Brain microvascular endothelial cell (primary cell): ENCODE data around the gene KRTAP11-1.

Experiments used
- DNase-seq: peaks from one replicate; pipeline ENCODE4 v3.0.0-alpha.2; 2020
- H3K27ac ChIP-seq: fragments of 250-450 bp; sonication (Bioruptor Pico); 2 replicates; pipeline ENCODE4 v1.5.1; 2020; ENCODE audit warnings: mild to moderate bottlenecking, moderate library complexity
- H3K27me3 ChIP-seq: fragments of 250-450 bp; sonication (Bioruptor Pico); replicated peaks from 2 replicates; pipeline ENCODE4 v1.5.1; 2020; ENCODE audit warnings: mild to moderate bottlenecking
- H3K36me3 ChIP-seq: fragments of 250-450 bp; sonication (Bioruptor Pico); replicated peaks from 2 replicates; pipeline ENCODE4 v1.5.1; 2020; ENCODE audit warnings: mild to moderate bottlenecking
- H3K4me3 ChIP-seq: 2 replicates; pipeline ENCODE4 v1.5.1; 2011; ENCODE audit warnings: low read depth, mild to moderate bottlenecking, control low read depth, low read length, moderate library complexity
- CTCF ChIP-seq: IDR thresholded peaks from 2 replicates; pipeline ENCODE4 v1.5.1; 2011; ENCODE audit warnings: low read depth, mild to moderate bottlenecking, moderate library complexity, low read length, control low read depth, inconsistent platforms; ENCODE audit errors: missing control alignments
- in situ Hi-C: cut with HindIII; loops from 2 replicates; pipeline ENCODE4 v1.10.0; 2017; ENCODE audit warnings: low sequenced_read_pairs, low pct_ligation_motif_present

The KRTAP11-1 gene, protein sequence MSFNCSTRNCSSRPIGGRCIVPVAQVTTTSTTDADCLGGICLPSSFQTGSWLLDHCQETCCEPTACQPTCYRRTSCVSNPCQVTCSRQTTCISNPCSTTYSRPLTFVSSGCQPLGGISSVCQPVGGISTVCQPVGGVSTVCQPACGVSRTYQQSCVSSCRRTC

GRCh38 chr21:30881480-30881879 lies at the start of gene KRTAP11-1:
Gene KRTAP11-1, minus strand, starts transcription at chr21:30881580. Its CDS starts 56 bp downstream, at chr21:30881524.
- Histone ChIP-seq H3K36me3 (no peaks in the 10 kb centered on the region), H3K4me3 (no peak within 1 kb of the TSS), H3K27ac (no peak within 1 kb of the TSS), H3K27me3 (no peaks in the 10 kb centered on the region)
- no peak for TF ChIP-seq CTCF
- in situ Hi-C loops, result no loop called here
- DNase-seq, result no peak

DNA sequence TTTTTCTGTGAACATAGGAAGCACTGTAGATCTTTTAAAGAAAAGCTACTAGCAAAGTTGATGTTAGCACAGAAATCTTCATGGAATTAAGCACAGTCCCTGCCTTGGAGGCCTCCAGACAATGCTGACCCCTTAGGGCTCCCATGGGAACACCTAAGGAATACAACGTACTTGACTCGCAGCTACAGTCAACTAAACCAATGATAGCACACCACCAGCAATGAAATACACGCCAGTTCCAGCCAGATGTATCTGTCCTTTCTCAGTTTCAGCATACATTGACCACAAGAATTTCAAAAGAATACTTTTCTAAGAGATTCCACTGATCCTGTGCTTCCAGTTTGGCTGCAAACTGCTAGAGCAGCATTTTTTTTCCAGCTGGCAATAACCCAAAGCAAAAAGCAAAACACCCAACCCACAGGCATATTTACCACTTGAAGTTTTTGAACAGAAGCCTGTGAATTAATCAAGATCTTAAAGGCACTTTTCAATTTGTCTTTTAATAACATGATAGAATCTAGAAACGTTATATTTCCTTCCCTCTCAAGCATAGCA lies 42.8 kb upstream of the KRTAP11-1 start:
- DNase-seq, result no peak
- in situ Hi-C loops, result no loop called here

DNA sequence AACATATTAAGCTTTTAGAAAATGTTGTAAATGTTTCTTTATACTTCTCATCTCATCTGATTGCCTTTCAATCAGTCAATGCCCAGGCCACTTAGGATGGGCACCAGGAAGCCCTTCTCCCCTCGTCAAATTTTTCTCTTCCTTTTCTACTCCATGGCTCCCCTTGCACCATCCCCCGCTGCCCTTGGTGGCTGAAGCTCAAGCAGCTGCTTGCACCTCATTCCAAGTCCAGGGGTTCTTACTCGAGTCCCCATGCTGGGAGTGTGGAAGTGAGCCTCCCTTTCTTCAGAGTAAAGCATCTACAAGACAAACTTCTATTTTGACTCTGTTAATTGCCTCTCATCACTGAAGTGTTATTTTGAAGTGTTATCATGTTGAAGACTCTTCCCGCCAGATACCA lies 39.7 kb upstream of the KRTAP11-1 start:
- H3K36me3 ChIP-seq, result no peaks in the 10 kb centered on the region
- TF ChIP-seq CTCF, result no peak
- no peak for DNase-seq
- H3K27ac ChIP-seq, result no peak overlapping the region
- no peak overlapping the region for H3K4me3 ChIP-seq
- H3K27me3 ChIP-seq, result no peaks in the 10 kb centered on the region
- in situ Hi-C loops, result no loop called here

More for the DNA sequence above, 42.8 kb upstream of the KRTAP11-1 start:
- Histone ChIP-seq H3K4me3 (no peak overlapping the region), H3K27ac (no peak overlapping the region), H3K36me3 (no peaks in the 10 kb centered on the region), H3K27me3 (no peaks in the 10 kb centered on the region)
- TF ChIP-seq CTCF, result no peak

DNA sequence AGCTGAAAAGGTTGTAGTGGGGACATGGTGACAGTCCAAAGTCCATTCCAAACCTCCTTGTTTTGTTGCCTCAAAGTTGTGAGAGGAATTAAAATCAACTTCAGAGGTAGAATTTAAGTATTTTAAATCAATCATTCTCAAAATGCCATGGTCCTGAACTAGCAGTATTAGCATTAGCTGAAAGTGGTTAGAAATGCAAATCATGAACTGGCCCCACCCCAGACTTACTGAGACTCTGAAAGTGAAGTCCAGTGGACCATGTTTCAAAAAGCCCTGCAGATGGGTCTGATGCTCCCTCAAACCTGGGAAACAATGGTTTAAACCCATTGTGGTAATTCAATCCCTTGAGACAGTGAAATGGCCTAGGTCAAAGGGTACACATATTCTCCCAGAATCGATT lies 36.2 kb upstream of the KRTAP11-1 start:
- in situ Hi-C loops, result no loop called here
- Histone ChIP-seq H3K36me3 (no peaks in the 10 kb centered on the region), H3K27ac (no peak overlapping the region), H3K27me3 (no peaks in the 10 kb centered on the region), H3K4me3 (no peak overlapping the region)
- no peak for DNase-seq
- no peak for TF ChIP-seq CTCF

- Histone ChIP-seq H3K27me3 (no peaks in the 10 kb centered on the region), H3K27ac (no peak overlapping the region), H3K36me3 (no peaks in the 10 kb centered on the region), H3K4me3 (no peak overlapping the region)
- DNase-seq, result no peak
- in situ Hi-C loops, result no loop called here
- TF ChIP-seq CTCF, result no peak
These were observed 19.5 kb upstream of the KRTAP11-1 start for GRCh38 chr21:30900881-30901280.
